NCI-H2107 treated with DMSO at 0.1 percent for 48 hours (cell line): ENCODE data around the gene RFX7.
"Not testable (repeated sequence)": the region's sequence is repeated elsewhere in the genome, so short reads cannot be mapped to it uniquely, and the experiment has no call there.

ENCODE experiments used
- DNase-seq: peaks from one replicate; lab custom pipeline; 2025; ENCODE audit not compliant: unreplicated experiment; lab: John Stamatoyannopoulos, UW

RFX7 gene

DNA sequence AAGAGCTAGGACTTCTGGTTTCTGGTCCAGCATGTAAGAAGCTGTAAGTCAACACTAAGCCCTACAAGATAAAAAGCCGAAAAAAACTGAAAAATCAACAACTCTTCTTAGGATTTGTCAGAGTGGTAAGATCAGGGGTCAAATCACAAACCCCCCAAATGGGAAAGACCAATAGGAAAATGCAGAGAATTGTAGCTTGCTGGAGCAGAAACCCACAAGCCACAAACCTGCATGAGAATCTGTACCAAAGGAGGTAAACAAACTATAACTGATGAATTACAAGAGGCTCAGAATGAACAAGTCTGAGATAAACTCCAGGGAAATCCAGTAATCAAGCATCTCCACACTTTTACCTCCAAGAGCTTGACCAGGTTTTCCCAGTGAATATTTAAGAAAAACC, 36.0 kb downstream of the RFX7 start:
- no peak for DNase-seq

DNA sequence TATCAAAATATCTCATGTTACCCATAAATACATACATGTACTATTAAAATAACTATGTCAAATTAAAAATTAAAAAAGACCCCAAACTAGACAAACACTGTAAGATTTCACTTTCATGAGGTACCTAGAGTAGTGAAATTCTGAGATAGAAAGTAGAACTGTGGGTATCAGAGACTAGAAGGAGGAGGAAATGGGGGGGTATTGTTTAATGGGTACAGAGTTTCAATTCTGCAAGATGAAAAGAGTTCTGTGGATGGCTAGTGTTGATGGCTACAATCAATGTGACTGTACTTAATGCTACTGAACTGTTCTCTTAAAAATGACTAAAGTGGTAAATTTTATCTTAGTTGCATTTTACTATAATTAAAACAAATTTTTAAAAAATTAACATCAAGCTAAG, 36.6 kb downstream of the RFX7 start:
- no peak for DNase-seq

GRCh38 chr15:56205061-56205876, 38.4 kb downstream of the RFX7 start:
- DNase-seq, result no peak

DNA sequence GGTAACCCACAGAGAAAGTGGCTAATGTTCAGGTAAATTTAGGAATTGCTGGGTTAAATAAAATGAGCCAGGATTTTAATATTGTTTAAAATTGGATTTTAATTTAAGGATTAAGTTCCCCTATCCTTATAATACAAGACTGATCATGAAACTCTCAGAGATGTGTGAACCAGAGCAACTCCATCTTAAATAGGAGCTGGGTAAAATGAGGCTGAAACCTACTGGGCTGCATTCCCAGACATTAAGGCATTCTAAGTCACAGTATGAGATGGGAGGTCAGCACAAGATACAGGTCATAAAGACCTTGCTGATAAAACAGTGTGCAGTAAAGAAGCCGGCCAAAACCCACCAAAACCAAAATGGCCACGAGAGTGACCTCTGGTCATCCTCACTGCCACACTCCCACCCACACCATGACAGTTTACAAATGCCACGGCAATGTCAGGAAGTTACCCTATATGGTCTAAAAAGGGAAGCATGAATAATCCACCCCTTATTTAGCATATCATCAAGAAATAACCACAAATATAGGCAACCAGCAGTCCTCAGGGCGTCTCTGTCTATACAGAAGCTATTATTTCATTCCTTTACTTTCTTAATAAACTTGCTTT, 40.3 kb downstream of the RFX7 start:
- DNase-seq, result not testable (repeated sequence)

GRCh38 chr15:56202701-56203100, 41.0 kb downstream of the RFX7 start:
- DNase-seq, result no peak

DNA sequence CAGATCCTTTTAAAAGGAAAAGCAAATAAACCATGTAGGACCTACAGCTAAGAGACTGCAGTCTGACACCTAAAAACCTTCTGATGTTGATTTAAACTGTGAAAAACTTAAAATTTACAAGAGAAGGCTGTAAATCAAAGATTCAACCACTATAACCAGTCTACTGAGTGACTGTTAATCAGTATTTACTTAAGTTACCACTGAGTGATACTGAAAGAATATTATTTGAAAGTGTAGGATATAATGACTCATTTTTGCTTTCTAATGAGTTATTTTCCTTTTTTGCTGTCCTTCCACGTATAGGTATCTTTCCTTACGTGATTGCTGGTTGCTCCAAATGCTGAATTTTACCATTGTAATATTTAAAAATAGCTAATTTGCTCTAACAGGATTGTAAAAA, 44.6 kb downstream of the RFX7 start:
- DNase-seq, result no peak

DNA sequence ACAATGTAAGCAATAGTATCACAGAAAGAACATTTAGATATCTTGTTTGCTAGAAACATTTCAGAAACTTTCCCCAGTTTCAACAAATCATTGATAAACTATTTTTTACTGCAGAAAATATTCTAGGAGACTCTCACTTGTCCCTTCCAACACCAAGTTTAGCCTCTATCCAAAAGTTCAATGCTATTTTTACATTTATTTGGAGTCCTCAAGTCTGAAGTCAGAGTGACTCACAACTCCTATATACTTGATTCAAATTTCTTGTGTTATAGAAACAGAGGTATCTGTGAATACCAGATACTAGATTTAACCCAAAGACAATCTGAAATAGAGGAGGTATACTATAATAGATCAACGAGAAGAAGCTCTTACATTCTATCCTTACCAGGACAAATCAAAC, 49.6 kb downstream of the RFX7 start:
- DNase-seq, result no peak

DNA sequence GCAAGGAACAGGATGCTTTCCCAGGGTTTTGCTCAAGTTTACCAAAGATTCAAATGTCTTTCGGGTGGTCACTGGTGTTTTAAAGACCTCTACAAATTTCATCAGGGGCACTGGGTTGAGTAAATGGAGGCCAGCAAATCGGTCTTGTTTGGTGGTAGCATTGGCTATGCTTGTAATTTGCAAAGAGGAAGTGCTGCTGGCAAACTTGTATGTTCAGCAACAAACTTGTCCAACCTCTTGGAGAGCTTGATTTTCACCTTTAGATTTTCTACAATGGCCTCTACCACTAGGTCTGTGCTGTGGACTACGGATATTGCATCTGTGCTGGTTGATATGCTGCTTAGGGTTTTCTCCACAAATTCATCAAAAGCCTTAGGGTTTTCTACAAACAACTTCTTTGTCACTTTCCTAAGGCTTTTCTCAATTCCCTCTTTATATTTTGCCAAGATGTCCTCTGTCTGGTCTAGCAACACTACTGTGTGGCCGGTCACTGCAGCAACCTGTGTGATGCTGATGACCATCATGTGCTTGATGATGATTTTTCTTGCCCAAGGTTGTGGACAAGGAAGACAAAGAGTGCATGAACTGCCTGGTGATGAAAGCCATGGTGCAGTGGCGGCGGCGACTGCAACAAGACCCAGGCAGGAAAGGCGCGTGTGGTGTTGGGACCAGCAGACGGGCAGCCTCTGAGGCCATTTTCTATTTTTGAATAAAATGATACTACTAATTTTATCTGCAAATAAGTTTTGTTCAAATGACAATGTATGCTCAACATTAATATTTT, 50.8 kb downstream of the RFX7 start:
- no peak for DNase-seq

DNA sequence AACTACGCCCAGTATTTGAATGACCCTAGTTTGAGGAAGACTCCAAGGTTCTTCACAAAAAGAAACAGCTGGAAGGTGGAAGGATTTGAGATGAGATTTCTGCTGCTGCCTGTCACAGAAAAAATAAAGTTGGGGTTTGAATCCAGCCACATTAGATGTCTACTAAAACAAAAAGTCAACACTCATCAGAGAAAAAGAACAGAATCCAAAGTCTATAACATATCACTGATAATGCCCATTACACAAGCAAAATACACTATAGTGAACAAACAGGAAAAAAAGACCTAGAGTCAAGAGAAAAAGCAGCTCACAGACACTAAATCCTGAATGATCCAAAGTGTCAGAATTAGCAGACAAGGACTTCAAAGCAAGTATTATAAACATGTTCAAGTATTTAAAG, 56.0 kb downstream of the RFX7 start:
- DNase-seq, result no peak

DNA sequence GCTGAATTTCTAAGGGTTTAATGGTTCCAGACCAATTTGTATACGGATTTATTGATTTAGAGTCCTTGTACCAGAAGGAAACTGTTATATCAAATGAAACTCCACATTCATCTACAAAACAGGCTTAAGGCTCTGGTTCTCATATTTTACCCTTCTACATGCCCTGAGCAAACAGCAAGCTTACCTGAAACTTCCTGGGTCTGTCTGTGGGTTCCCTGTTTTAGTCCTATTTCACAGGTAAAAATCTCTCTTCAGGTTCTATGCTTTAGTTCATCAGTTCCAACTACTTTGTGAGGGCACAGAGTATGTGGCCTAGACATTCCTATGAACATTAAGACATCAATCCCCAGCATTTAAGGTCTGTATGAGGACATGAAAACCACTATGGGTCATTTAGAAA, 57.7 kb downstream of the RFX7 start:
- no peak for DNase-seq

- DNase-seq, result no peak
Observed at GRCh38 chr15:56184516-56184915, 59.2 kb downstream of the RFX7 start.

DNA sequence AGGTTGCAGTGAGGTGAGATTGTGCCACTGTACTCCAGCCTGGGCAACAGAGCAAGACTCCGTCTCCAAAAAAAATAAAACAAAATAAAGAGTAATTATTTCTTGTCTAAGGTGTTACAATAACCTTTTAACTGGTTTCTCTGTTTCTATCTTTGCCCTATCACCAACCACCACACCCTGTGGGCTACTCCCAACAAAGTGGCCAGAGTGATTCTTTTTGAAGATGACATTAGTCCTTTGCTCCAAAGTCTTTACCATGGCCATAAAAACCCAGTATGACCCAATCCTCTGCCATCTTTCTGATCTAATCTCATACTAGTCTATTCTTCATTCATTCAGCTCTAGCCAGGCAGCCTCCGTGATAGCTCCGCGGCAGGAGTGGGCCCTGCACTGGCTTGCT, 62.8 kb downstream of the RFX7 start:
- no peak for DNase-seq

- DNase-seq, result no peak
Observed at GRCh38 chr15:56176996-56177395, 66.7 kb downstream of the RFX7 start.

DNA sequence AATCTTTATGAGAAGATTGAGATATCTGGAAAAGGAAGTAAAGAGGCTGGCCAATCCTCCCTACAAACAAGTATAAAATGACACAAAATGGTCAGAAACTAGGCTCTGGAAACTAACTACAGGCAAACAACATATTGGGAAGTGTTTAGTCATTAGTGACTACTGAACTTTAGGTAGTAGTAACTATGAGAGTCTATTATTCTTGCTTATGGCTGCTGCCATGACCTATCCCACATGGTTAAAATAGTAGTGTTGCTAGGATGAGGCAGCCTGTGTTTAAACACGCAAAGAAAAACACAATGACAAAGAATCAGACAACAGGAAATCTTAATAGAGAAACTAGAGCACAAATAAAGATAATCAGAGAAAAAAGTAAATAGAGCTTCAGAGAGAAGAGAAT, 67.9 kb downstream of the RFX7 start:
- DNase-seq, result no peak

DNA sequence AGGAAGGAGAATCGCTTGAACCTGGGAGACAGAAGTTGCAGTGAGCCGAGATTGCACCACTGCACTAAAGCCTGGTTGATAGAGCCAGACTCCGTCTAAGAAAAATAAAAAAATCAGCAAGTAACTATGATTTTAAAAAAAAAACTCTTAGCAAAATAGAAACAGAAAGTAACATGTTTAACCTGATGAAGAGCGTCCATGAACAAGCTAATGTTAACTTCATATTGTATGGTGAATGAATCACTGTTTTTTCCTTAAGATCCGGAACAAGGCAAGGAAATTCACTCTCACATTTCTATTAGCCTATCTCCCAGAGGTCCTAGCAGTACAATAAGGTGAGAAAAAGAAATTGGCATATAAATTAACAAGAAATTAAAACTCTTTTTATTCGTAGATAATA, 69.0 kb downstream of the RFX7 start:
- no peak for DNase-seq

- DNase-seq, result no peak
Observed at GRCh38 chr15:56168394-56168793, 75.3 kb downstream of the RFX7 start.

GRCh38 chr15:56165234-56165633, 78.4 kb downstream of the RFX7 start:
- no peak for DNase-seq

DNA sequence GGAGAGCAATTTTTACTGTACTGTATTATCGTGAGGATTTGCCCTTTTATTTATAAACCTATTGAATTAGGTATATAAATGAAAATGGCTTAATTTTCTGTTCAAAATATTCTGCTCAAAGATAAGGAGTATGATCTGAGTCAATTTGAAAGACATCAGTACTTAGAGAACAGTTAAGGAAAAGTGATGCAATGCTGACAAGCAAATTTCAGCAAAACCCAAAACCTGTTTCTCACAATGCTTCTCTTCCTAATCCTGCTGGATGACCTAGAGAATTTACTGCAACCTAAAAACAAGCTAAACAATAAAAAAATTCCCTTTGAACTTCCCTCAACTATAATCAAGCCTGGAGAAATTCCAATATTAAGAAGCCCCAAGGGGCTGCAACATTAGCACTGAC, 82.7 kb downstream of the RFX7 start:
- no peak for DNase-seq

- DNase-seq, result no peak
Observed at GRCh38 chr15:56156877-56157276, 86.8 kb downstream of the RFX7 start.

GRCh38 chr15:56155278-56155677, 88.4 kb downstream of the RFX7 start:
- DNase-seq, result not testable (repeated sequence)

GRCh38 chr15:56154768-56155167, 88.9 kb downstream of the RFX7 start:
- not testable (repeated sequence) for DNase-seq

DNA sequence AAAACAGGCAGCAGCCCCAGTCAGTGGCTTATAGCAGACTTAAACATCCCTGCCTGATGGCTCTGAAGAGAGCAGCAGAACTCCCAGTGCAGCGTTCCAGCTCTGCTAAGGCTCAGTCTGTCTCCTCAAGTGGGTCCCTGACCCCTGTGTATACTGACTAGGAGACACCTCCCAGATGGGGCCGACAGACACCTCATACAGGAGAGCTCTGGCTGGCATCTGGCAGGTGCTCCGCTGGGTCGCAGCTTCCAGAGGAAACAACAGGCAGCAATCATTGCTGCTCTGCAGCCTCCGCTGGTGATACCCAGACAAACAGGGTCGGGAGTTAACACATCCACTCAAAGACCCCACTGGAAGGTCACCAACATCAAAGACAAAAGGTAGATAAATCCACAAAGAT, 93.5 kb downstream of the RFX7 start:
- no peak for DNase-seq
